Hypothalamus (tissue), 51 donors: Measurements from ENCODE around the gene EFTUD2.
"Not testable (repeated sequence)": the region's sequence is repeated elsewhere in the genome, so short reads cannot be mapped to it uniquely, and the experiment has no call there.

Experiments used
- DNase-seq, 51 donors: peaks; one replicate each; lab custom pipeline; 2025; lab: John Stamatoyannopoulos, UW

Gene EFTUD2

DNA sequence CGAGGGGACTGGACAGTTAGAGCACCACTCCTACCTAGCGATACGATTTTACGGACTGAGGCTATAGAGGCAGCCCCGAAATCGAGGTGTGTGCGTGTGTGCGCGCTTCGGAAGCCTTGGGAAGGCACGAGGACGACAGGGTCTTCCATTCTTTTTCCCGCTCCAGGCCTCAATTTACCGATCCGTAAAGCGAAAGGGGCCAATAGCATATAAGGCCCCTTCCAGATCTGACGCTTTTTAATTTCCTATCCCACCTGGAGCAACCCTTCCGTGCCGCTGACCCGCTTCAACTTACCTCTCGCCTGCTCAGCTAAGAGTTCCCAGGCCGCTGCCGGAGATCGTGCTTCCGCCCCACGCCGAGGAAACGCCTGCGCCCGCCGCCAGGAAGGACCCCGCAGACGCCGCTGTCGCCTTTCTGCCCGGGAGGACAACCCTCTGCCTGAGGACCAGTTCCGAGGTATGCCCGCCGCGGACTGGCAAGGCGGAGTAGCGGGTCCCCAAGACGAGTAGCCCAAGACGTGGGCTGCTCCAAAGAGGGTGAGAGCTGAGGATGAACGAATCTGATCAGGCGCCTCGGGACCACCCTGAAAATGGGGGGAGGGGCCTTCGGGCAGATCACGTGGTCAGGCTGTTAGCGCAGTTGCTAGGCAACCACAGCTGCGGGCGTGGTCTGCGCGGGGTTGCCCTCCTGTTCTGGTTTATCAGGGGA, at the start of gene EFTUD2:
TSS of gene EFTUD2 (minus strand) at position 372 of the 709 bp plus-strand sequence. CDS start 4,924 bp downstream, outside the sequence.
- DNase-seq: peak; percentile 68 to 99 (median 93)

DNA sequence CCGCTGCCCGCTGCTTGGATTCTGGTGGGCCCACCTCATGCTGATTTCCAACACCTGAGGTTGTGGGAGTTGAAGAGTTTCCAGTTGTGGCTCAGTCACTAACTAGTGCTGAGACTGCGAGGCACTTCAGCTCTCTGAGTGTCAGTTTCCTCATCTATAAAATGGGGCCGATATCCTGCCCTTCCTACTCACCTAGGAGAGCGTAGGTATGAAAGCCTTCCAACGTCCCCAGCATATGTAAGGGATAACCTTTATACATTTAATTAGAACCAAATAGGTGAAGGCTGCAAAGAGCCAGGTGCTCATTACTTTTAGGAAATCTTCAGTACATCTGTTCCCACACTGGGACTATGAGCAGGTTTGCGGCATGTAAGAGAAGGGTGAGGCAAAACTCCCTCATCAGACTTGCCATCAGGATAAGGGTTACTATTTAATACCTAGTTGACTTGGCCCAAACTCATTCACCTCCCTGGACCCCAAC, 49.1 kb upstream of the EFTUD2 start:
- DNase-seq: no peak

DNA sequence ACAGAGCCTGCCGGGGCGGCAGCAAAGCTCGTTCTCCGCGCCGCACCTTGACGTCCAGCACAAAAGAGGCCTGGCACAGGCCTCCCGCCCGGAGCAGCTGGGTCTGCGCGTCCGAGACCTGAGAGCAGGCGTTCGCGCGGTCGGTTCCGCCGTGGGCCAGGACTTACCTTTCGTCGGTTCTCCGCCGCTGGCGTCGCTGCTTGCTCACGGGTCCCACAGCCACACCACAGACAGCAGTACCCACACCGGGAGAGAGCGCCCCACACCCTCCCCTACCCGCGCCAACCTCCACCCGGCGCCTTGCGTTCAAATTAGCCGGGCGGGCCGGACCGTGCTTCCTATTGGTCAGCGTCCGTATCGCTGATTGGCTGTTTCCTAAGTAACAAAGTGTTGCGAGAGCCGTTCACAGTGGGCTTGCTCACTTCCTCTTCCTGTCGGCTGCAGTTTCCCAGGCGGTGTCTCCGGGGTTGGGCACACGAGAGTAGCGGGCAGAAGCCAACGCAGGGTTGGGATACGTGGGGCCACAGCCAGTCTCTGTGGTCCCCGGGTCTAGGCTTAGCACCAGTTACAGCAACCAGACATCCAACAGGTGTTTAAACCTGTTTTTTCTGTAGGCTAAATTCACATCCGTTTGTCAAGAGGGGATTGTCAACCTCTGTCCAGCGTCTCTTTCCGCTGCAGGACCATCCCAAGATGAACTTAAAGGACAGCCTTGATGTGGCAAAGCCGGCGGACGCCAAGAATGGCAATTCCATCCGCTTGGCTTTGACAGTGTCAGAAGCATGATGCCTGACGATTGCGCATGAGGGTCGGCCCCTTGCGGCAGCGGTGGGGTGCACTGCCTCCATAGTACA, 48.4 kb upstream of the EFTUD2 start, which contains the start of gene KIF18B:
TSS of gene KIF18B (minus strand) at position 313 of the 854 bp plus-strand sequence. CDS start 11,429 bp downstream, outside the sequence.
- DNase-seq: peak in 50 of 51 donors; percentile 21 to 92 (median 76)

DNA sequence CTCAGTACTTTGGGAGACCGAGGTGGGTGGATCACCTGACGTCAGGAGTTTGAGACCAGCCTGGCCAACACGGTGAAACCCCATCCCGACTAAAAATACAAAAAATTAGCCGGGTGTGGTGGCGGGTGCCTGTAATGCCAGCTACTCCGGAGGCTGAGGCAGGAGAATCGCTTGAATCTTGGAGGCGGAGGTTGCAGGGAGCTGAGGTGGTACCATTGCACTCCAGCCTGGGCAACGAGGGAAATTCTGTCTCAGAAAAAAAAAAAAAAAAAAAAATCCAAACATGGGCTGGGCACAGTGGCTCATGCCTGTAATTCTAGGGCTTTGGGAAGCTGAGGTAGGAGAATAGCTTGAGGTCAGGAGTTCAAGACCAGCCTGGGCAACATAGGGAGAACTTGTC, 46.4 kb upstream of the EFTUD2 start:
- DNase-seq: not testable (repeated sequence)

DNA sequence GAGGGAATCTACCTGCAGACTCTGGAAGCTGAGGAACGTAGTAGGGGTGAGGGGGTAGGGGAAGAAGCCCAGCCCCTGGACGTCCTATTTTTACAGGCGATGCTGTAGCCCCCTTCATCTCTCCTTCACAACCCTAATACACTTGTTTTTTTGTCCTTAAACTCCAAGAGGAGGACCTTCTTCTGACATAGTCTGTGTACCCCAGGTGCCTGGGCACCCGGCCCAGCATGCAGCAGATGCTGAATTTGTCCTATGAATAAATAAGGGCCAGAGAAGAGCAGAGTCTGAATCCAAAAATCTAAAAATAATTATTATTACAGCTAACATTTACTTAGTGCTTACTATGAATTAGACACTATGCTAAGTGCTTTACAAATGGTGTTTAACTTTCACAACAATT, 43.2 kb upstream of the EFTUD2 start:
- no peak for DNase-seq

DNA sequence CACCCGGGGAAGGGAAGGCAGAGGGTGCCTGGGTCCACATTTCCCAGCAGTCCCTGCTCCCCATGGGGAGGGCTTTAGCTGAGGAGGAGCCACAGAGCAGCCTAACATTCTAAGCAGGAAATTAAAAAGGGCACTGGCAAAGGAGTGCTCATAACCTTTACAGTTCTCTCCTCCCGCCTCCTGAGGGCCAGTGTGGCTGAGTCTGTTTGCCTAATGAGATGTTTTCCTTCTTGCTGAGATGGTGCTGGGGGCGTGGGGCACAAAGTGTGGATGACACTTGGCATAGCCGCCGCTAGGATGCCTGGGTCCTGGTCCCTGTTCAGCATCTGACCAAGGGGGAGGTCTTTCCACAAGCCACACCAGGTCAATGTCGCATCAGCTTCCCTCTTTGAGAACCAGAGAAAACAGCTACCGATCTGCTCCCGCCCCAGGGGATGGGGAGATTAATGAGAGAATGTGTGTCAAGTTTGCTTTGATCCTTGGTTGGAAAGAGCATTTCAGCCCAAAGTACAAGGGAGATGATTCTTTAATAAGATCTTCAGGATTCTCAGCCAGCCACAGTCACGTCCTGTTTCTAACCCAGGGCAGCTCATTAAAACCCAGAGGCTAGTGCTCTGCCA, 42.6 kb upstream of the EFTUD2 start:
- no peak for DNase-seq

DNA sequence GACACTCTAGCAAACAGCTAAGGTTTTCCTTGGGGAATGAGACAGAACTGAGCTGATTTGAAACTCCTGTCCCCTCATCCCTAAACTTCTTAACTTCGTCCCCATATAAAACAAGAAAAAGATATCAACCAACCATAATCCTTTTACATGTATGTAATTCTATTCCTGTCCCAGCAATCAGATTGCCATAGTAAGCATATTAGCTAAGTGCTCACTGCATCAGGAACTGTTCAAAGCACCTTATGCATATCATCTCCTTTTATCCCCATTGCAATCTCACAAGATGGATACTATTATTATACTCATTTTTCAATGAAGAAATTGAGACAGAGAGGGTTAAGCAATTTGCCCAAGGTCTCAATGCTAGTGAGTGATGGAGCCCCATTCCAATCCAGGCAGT, 41.5 kb upstream of the EFTUD2 start:
- DNase-seq: no peak

DNA sequence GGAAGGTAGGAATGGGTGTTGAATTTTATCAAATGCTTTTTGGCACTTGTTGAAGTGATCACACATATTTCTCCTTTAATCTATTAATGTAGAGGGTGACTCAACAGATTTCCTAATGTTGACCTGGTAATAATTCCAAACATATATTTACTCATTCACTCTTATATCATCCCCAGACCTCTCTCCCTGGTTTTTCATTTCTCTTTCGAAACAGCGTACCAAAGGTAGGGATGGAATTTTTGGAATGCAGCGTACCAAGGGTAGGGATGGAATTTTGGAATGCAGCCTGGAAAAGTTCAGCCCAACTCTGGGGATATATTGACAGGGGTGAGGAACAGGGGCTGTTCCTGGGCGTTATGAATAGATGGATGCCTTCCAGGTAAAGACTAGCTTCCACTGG, 41.1 kb upstream of the EFTUD2 start:
- DNase-seq: no peak

DNA sequence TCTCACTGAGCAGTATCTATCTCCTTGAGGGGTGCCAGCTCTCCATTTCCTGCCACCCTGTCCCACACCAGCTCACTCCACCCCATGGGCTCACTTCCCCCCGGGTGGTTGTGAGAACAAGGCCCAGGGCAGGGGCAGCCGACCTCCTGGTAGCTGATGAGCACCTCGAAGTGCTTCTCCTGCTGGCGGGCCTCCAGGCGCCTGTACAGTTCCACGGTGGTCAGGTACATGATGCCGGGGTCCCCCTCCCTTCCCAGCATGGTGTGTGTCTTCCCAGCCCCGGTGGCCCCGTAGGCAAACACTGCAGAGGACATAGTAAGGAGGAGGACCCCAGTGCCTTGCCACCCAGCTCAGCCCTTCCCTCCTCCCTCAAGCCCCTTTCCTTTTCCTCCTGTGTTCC, 35.9 kb upstream of the EFTUD2 start:
- no peak for DNase-seq

DNA sequence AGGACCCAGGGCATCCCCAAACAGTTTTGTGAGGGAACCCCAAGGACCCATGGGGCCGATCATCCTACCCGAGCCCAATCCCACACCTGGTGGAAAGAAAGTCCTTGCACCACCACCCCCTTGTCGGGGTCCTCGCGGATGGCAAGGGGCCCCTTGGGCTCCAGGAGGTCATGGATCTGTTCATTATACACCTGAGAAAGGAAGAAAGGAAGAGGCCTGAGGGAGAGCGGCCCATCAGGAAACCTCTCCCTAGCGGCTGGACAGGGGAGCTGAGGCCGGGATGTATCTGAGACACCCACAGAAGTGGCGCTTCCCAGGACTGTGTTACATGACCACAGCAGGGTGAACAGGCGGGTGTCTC, 35.5 kb upstream of the EFTUD2 start:
- no peak for DNase-seq

DNA sequence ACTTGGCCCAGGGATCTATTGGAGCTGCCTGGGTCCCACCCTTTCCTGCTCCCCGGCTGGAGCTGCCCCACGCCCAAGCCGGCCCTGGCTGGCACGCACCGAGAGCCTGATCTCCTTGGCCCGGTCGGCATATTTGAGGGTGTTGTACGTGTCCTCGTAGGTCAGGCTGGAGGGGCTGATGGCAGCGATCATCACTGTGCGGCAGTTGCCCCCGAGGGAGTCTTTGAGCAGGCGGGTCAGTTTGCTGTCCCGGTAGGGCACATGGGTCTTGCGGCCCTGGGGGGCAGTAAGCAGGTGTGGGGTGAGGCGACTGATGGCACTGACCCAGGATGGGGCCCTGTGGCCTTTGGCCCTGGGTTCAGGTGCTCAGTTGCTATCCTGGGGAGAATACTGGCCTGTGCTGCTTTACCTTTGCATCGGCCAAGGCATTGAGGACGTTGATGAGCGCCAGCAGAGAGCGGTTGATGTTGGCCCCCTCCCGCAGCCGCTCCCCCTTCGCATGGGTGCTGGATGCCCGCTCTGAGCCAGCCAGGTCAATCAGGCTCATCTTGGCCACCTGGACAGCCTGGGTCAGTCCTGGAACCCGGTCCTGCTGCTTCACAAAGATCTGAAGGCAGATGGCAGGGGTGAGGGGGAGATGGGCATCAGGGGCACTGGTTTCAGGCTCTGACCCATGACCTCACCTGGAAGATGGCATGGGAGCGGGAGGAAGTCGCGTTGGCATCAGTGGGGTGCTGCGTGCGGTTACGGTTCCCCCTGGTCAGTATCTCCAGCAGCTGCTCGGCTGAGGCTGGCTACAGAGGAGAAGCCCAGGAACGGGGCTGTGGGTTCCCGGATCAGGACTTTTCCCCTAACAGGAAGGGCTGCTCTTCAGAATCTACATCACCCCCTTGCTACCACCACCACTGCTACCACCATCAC, 34.8 kb upstream of the EFTUD2 start:
- DNase-seq: no peak

DNA sequence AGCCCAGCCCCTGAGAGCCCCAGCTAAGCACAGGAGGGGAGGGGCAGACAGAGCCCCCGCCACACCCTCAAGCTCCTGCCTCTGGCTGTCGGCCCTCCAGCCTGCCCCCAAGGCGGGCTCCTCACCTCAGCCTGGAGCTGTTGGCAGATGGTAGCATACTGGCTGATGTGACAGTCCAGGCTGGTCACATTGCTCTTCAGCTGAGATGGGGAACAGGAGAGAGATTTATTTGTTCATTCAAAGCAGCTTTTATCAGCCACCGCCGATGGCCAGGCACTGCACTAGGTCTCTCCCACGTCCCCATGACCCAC, 33.5 kb upstream of the EFTUD2 start:
- DNase-seq: no peak

DNA sequence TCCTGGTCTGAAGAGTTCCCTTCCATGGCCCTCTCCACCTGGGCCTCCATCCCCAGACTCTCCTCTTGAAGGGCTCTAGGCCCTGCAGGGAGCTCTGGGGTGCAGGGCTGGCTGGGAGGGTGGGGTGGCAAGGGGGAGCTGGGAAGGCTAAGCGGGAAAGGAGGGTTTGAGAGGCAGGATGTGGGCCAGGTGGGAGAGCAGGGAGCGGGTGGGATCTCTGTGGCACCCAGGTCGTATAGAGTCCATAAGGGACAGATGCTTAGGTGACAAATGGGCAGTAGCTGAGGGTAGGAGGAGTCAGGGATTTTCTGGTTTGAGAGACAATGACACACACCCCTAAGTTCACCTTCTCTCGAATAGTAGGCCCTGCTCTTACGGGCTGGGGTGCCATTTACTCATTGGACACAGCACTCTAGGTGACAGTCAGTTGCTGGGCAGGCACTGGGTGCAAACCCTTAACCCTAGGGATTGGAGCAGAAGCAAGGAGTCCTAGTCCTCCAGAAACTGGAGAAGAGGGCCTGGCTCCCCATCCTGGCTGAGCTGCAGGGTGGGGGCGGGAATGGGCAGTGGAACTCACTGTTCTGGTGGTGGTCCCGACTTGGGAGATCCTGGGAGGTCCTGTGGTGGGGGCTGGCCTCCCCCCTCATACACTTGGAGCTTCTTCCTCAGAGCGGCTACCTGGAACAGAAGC, 33.0 kb upstream of the EFTUD2 start:
- no peak for DNase-seq

DNA sequence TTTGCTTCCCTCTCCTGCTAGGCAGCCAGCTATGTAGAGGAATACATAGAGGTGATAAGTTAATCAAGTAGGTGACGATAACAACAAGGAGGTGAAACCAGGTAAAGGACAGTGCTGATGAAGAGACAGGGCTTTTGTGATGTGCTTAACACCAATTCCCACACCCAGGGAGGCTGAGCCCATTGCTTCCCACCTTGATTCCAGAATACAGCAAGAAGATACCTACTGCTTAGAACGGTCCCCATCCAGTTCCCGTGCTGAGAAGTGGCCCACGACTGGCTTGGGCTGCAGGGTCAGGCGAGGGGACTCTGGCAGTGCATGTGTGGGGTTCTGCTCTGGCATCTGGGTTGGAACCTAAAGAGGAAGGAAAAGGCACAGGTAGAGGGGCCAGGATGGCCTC, 32.1 kb upstream of the EFTUD2 start:
- no peak for DNase-seq

DNA sequence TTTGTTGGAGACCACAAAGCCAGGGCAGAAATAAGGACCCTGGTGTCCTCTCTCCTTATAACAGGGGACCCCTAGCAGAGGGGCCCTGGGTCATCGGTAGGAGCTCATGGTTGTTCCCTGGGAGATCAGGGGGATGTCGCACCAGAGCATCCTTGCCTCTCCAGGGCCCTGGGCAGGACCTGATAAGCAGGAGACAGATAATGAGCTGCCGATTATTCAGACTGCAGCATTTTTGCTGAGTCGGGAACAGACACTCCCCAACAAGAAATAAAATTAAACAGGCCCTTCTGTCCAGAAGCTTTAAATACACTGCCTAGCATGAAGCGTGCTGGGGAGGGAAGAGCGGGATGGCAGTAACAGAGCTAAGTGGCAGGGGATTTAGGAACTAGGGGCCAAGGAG, 31.4 kb upstream of the EFTUD2 start:
- DNase-seq: no peak

DNA sequence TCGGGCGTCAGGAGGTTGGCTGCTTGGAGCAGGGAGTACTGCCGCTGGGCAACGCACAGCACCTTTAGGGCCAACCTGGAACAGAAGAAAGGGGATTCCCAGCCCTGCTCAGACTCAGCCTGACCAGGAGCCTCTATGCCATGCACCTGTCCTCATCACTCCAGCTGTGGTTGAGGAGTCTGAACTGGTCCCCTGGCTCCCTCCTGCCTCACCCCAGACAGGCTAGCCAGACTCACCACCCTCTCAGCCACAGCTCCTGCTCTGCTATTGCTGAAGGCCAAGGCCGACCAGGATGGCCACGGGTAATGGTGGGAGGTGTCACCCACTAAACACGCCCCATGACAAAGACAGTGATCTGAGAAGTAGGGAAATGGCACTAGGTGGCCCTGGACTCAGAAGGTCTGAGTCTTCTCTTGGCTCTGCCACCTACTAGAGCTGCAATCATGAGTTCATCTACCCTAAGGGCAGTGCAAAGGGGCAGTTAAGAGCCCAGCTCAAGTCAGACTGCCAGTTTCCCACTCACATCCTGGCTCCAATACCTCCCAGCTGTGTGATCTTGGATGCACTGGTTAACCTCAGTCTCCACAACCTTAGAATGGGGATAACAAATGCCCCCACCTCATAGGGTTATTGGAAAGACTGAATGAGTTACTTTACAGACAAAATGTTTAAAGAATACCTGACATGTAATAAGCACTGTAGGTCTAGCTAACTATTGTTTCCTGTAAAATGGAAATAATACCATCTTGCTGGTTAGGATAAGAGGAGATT, 29.9 kb upstream of the EFTUD2 start:
- no peak for DNase-seq

DNA sequence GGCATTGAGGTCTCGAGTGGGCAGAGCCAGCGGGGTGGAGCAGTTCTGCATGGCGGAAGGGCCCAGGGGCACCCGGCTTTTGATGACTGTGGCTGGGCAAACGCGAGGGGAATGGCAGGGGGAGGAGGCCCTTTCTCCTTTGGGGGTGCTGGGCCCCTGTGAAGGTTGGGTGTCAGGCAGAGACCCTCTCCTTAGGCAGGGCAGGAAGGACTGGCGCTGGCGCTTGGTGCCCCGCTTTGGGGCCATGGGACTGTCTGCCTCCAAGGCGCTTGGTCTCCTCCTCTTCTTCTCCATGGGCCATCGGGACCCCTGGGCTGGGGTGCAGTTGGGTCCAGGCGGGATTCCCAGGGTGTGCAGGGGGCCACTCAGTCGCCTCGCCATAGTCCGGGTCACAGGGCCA, 28.9 kb upstream of the EFTUD2 start:
- DNase-seq: no peak

DNA sequence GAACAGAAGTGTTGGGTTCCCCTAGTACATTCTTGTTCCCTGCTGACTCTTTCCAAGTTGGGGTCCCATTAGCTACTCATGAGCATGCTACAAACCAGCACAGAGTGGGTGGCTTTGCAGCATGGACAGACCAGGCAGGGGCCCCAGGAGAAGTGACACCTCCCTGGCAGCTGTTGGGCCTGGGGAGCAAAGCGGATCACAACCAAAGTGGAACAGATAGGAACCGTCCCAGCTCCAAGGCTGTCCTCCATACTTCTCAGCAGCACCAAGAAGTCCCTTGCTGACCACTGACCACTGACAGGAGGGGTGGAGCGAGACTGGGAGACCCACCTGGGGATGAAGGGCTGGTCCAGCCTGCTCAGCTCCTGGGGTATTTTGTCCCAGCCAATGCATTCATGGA, 28.5 kb upstream of the EFTUD2 start:
- DNase-seq: no peak
